ENCODE results near the gene PPARG. TPM values are rescaled to one million over a fixed set of nuclear protein-coding genes. Genes with fewer than 3 reads are reported as not detected.
"Not testable (repeated sequence)": the region's sequence is repeated elsewhere in the genome, so short reads cannot be mapped to it uniquely, and the experiment has no call there.

Gene PPARG
- total and polyA plus RNA-seq, 8 donors = 0.88 to 6.2 (median 2.2) TPM

GRCh38 chr3:12478326-12478725 is 189.5 kb downstream of the PPARG start:
- intact Hi-C loops (cut with DNase I) = loop anchor here in 1 of 3 donors (10.0 kb wide), 1 partner anchor 344 kb away; no protein-coding TSS in a partner anchor
- FAIRE-seq = no peak
- peaks cover 0 to 5% (median 4%) of the 10 kb centered on the region in 3 donors for H3K4me1 ChIP-seq
- no peak for DNase-seq
- 60 to 76% methylated on average over 5 of the region's 5 CpGs for WGBS, 2 donors
- no peaks in the 10 kb centered on the region for H3K36me3 ChIP-seq
- no peak for TF ChIP-seq CTCF (IDR thresholded peaks at IDR 0.05)
- no peak overlapping the region for H3K4me3 ChIP-seq
- no peak overlapping the region for H3K27ac ChIP-seq
- no peak for ATAC-seq
- H3K27me3 ChIP-seq = no peaks in the 10 kb centered on the region
- no peaks in the 10 kb centered on the region for H3K9me3 ChIP-seq

DNA sequence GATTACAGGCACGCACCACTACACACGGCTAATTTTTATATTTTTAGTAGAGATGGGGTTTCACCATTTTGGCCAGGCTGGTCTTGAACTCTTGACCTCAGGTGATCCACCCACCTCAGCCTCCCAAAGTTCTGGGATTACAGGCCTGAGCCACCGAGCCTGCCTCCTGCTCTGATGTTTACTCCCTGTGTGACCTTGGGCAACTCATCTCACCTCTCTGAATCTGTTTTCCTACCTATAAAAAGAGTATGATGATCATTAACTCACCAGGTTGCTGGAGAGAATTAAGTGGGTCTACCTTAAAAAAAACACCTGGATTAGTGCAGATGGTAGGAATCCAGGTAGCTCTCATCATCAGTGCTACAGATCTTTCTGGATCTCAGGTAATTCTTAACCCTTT is 190.3 kb downstream of the PPARG start:
- not testable (repeated sequence) for H3K4me3 ChIP-seq, H3K36me3 ChIP-seq, H3K27me3 ChIP-seq, H3K4me1 ChIP-seq, ATAC-seq, FAIRE-seq, H3K27ac ChIP-seq, DNase-seq, H3K9me3 ChIP-seq
- 34 to 41% methylated on average over 1 to 3 of the region's 3 CpGs for WGBS, 2 donors
- intact Hi-C loops (cut with DNase I) = loop anchor here in 1 of 3 donors (10.0 kb wide), 1 partner anchor 344 kb away; no protein-coding TSS in a partner anchor

GRCh38 chr3:12479919-12480427 is 191.1 kb downstream of the PPARG start:
- FAIRE-seq = no peak
- peak in 2 of 6 donors; percentile 18 to 57 for DNase-seq
- ATAC-seq = peak in 3 of 4 donors; percentile 41 to 50 (median 42)

GRCh38 chr3:12483410-12483809 is 194.5 kb downstream of the PPARG start:
- DNase-seq (no peak), ATAC-seq (no peak)

More at GRCh38 chr3:12479919-12480427, 191.1 kb downstream of the PPARG start:
- peak; percentile 55 to 74 (median 61) for TF ChIP-seq CTCF (IDR thresholded peaks at IDR 0.05)
- H3K4me3 ChIP-seq = no peak overlapping the region
- no peak overlapping the region for H3K27ac ChIP-seq
- intact Hi-C loops (cut with DNase I) = loop anchor here in 2 of 3 donors (5.0 to 10.0 kb wide), 2 partner anchors 345 to 348 kb away; no protein-coding TSS in a partner anchor
- no peaks in the 10 kb centered on the region for H3K36me3 ChIP-seq
- 15% methylated on average over 9 of the region's 9 CpGs for WGBS, 2 donors
- peaks cover 0 to 9% (median 5%) of the 10 kb centered on the region in 3 donors for H3K4me1 ChIP-seq
- no peaks in the 10 kb centered on the region for H3K27me3 ChIP-seq
- no peaks in the 10 kb centered on the region for H3K9me3 ChIP-seq

GRCh38 chr3:12483872-12484197 is 195.0 kb downstream of the PPARG start:
- Histone ChIP-seq H3K4me3 (peak overlapping the region; percentile 63 to 72 (median 64)), H3K36me3 (no peaks in the 10 kb centered on the region), H3K9me3 (no peaks in the 10 kb centered on the region), H3K27ac (peak overlapping the region; percentile 43 to 71 (median 64)), H3K4me1 (peaks cover 0 to 14% (median 9%) of the 10 kb centered on the region in 3 donors), H3K27me3 (no peaks in the 10 kb centered on the region)
- DNase-seq (peak in 1 of 6 donors; percentile 44), ATAC-seq (peak in 2 of 4 donors; percentile 3 to 11), FAIRE-seq (no peak)
- TF ChIP-seq CTCF (IDR thresholded peaks at IDR 0.05) = no peak
- intact Hi-C loops (cut with DNase I) = loop anchor here in 1 of 3 donors (5.0 kb wide), 1 partner anchor 352 kb away; no protein-coding TSS in a partner anchor
- WGBS, 2 donors = 2 to 3% methylated on average over 10 of the region's 10 CpGs

More at GRCh38 chr3:12483410-12483809, 194.5 kb downstream of the PPARG start:
- intact Hi-C loops (cut with DNase I) = loop anchor here in 1 of 3 donors (5.0 kb wide), 1 partner anchor 351 kb away; no protein-coding TSS in a partner anchor
- peak overlapping the region in 2 of 4 donors; percentile 63 to 64 for H3K4me3 ChIP-seq
- no peaks in the 10 kb centered on the region for H3K27me3 ChIP-seq
- FAIRE-seq = no peak
- no peaks in the 10 kb centered on the region for H3K36me3 ChIP-seq
- H3K27ac ChIP-seq = peak overlapping the region in 2 of 4 donors; percentile 61 to 67
- WGBS, 2 donors = 14 to 19% methylated on average over 1 of the region's 1 CpG
- no peak for TF ChIP-seq CTCF (IDR thresholded peaks at IDR 0.05)
- H3K4me1 ChIP-seq = peaks cover 0 to 14% (median 9%) of the 10 kb centered on the region in 3 donors
- H3K9me3 ChIP-seq = no peaks in the 10 kb centered on the region

Other genes with a start within 250 kb of the PPARG start
- 1 to 10 TPM in 4 of 6 donors, under 1 TPM in 2; 0.12 to 4.6 (median 1.2) TPM for gene TIMP4, start 130.2 kb upstream of the PPARG start, total RNA-seq
- gene TIMP4, start 130.2 kb upstream of the PPARG start, polyA plus RNA-seq = 1 to 10 TPM; 2.1 to 3.0 TPM
- 10 to 100 TPM in 2 of 6 donors, 1 to 10 TPM in 4; 8.7 to 12.8 (median 9.1) TPM for gene TSEN2, start 195.4 kb downstream of the PPARG start, total RNA-seq
- gene TSEN2, start 195.4 kb downstream of the PPARG start, polyA plus RNA-seq = 10 to 100 TPM; 15.3 to 17.0 TPM

Measured in pancreas (tissue), 10 donors.